ENCODE measurements around the gene ZNF280B. TPM values are rescaled to one million over a fixed set of nuclear protein-coding genes. Genes with fewer than 3 reads are reported as not detected.
"Not testable (repeated sequence)": the region's sequence is repeated elsewhere in the genome, so short reads cannot be mapped to it uniquely, and the experiment has no call there.

ZNF280B gene
- total and polyA plus RNA-seq, 2 experiments from 2014 or later, result 1.5 to 2.6 TPM

DNA sequence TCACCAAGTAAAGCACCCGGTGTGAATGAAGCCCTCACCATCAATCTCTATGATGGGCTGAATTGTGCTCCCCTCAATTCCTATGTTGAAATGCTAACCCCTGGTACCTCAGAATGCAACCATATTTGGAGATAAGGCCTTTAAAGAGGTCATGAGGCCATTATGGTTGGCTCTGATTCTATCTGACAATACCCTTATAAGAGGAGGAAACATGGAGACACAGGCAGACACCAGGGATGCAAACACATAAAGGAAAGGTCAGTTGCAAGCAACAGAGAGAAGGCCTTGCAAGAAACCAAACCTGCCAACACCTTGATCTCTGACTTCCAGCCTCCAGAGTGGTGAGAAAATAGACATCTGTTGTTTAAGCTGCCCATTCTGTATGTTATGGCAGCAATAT lies 24.9 kb upstream of the ZNF280B start:
- Histone ChIP-seq H3K79me2 (no peaks in the 10 kb centered on the region), H3K4me1 (ENCODE audit: insufficient read depth) (no peaks in the 10 kb centered on the region), H2AFZ (no peak overlapping the region), H3K36me3 (replicated peaks; ENCODE audit: insufficient read depth, low read depth) (no peaks in the 10 kb centered on the region), H3K4me2 (no peak overlapping the region), H3K4me3 (no peak overlapping the region), H3K27ac (no peak overlapping the region), H3K9me3 (ENCODE audit: low read depth) (no peaks in the 10 kb centered on the region), H4K20me1 (ENCODE audit: insufficient read depth, poor library complexity, severe bottlenecking) (no peaks in the 10 kb centered on the region), H3K9me2 (replicated peaks; ENCODE audit: insufficient read depth) (no peaks in the 10 kb centered on the region), H3K27me3 (no peaks in the 10 kb centered on the region)
- DNase-seq (ENCODE audit: low spot score), result no peak
- WGBS (ENCODE audit: low lambda C conversion rate, missing lambda C conversion rate), result 82% methylated on average over 1 of the region's 1 CpG
- no peak for TF ChIP-seq EZH2 (IDR thresholded peaks at IDR 0.05; ENCODE audit: borderline replicate concordance)
- TF ChIP-seq EZH2phosphoT487 (IDR thresholded peaks at IDR 0.05; ENCODE audit: low read depth, severe bottlenecking, unreplicated experiment), result no peak
- TF ChIP-seq, protein P1, sequence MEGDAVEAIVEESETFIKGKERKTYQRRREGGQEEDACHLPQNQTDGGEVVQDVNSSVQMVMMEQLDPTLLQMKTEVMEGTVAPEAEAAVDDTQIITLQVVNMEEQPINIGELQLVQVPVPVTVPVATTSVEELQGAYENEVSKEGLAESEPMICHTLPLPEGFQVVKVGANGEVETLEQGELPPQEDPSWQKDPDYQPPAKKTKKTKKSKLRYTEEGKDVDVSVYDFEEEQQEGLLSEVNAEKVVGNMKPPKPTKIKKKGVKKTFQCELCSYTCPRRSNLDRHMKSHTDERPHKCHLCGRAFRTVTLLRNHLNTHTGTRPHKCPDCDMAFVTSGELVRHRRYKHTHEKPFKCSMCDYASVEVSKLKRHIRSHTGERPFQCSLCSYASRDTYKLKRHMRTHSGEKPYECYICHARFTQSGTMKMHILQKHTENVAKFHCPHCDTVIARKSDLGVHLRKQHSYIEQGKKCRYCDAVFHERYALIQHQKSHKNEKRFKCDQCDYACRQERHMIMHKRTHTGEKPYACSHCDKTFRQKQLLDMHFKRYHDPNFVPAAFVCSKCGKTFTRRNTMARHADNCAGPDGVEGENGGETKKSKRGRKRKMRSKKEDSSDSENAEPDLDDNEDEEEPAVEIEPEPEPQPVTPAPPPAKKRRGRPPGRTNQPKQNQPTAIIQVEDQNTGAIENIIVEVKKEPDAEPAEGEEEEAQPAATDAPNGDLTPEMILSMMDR (IDR thresholded peaks at IDR 0.05; ENCODE audit: poor library complexity), result no peak

DNA sequence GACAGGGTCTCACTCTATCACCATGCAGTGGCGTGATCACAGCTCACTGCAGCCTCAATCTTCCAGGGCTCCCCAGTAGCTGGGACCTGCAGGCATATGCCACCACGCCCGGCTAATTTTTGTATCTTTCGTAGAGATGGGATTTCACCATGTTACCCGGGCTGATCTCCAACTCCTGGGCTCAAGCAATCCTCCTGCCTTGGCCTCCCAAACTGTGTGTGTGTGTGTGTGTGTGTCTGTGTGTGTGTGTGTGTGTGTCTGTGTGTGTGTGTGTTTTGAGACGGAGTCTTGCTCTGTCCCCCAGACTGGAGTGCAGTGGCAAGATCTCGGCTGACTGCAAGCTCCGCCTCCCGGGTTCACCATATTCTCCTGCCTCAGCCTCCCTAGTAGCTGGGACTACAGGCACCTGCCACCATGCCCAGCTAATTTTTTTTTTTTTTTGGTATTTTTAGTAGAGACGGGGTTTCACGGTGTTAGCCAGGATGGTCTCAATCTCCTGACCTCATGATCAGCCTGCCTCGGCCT lies 24.1 kb upstream of the ZNF280B start:
- not testable (repeated sequence) for H3K4me3 ChIP-seq; H2AFZ ChIP-seq; H3K4me2 ChIP-seq; H3K27ac ChIP-seq; DNase-seq (ENCODE audit: low spot score); H3K9me2 ChIP-seq (replicated peaks; ENCODE audit: insufficient read depth); H3K9me3 ChIP-seq (ENCODE audit: low read depth); H3K4me1 ChIP-seq (ENCODE audit: insufficient read depth); H3K27me3 ChIP-seq; H3K79me2 ChIP-seq; H3K36me3 ChIP-seq (replicated peaks; ENCODE audit: insufficient read depth, low read depth); H4K20me1 ChIP-seq (ENCODE audit: insufficient read depth, poor library complexity, severe bottlenecking)
- 91% methylated on average over 8 of the region's 12 CpGs for WGBS (ENCODE audit: low lambda C conversion rate, missing lambda C conversion rate)

DNA sequence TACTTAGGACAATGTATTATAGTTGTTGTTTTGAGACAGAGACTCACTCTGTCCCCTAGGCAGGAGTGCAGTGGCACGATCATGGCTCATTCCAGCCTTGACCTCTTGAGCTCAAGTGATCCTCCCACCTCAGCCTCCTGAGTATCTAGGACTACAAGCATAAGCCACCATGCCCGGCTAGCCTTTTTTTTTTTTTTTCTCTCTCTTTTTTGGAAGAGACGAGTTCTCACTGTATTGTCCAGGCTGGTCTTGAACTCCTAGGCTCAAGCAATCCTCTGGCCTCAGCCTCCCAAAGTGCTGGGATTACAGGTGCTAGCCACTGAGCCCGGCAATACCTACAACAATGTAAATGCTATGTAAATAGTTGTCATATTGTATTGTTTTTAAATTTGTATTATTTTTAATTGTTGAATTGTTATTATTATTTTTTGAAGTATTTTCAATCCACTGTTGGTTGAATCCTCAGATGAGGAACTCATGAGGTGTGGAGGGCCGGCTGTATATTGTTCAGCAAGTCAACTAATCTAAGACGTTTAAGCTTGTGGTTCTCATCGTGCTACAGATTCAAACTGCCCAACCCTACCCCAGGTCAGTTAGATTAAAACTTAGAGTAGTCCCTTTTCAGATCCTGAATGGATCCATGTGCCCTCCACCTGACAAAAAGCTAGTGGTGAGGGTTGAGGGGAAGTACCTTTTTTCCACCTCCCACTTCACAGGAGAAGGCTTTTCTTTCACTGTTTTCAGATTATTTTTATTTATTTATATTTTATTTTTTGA lies 23.4 kb upstream of the ZNF280B start:
- Histone ChIP-seq H2AFZ (no peak overlapping the region), H3K4me3 (no peak overlapping the region), H4K20me1 (ENCODE audit: insufficient read depth, poor library complexity, severe bottlenecking) (no peaks in the 10 kb centered on the region), H3K27ac (no peak overlapping the region), H3K4me1 (ENCODE audit: insufficient read depth) (no peaks in the 10 kb centered on the region), H3K9me3 (ENCODE audit: low read depth) (no peaks in the 10 kb centered on the region), H3K79me2 (no peaks in the 10 kb centered on the region), H3K4me2 (no peak overlapping the region), H3K9me2 (replicated peaks; ENCODE audit: insufficient read depth) (no peaks in the 10 kb centered on the region), H3K36me3 (replicated peaks; ENCODE audit: insufficient read depth, low read depth) (no peaks in the 10 kb centered on the region), H3K27me3 (no peaks in the 10 kb centered on the region)
- no peak for TF ChIP-seq EZH2phosphoT487 (IDR thresholded peaks at IDR 0.05; ENCODE audit: low read depth, severe bottlenecking, unreplicated experiment)
- no peak for TF ChIP-seq EZH2 (IDR thresholded peaks at IDR 0.05; ENCODE audit: borderline replicate concordance)
- TF ChIP-seq, protein P1 (IDR thresholded peaks at IDR 0.05; ENCODE audit: poor library complexity), result no peak
- WGBS (ENCODE audit: low lambda C conversion rate, missing lambda C conversion rate), result 82% methylated on average over 7 of the region's 7 CpGs
- DNase-seq (ENCODE audit: low spot score), result no peak

DNA sequence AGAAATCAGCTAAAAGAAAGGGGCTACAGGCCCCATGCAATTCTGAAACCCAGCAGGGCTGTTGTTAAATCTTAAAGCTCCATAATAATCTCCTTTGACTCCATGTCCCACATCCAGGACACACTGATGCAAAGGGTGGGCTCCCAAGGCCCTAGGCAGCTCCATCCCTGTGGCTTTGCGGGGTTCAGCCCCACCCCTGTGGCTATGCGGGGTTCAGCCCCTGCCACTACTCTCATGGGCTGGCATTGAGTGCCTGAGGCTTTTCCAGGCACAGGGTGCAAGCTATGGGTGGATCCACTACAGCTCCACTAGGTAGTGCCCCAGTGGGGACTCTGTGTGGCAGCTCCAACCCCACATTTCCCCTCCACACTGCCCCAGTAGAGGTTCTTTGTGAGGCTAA lies 20.2 kb upstream of the ZNF280B start:
- Histone ChIP-seq H4K20me1 (ENCODE audit: insufficient read depth, poor library complexity, severe bottlenecking) (no peaks in the 10 kb centered on the region), H3K4me3 (no peak overlapping the region), H3K4me2 (no peak overlapping the region), H3K27me3 (no peaks in the 10 kb centered on the region), H2AFZ (no peak overlapping the region), H3K27ac (no peak overlapping the region), H3K79me2 (no peaks in the 10 kb centered on the region), H3K4me1 (ENCODE audit: insufficient read depth) (no peaks in the 10 kb centered on the region), H3K36me3 (replicated peaks; ENCODE audit: insufficient read depth, low read depth) (no peaks in the 10 kb centered on the region), H3K9me3 (ENCODE audit: low read depth) (no peaks in the 10 kb centered on the region), H3K9me2 (replicated peaks; ENCODE audit: insufficient read depth) (no peaks in the 10 kb centered on the region)
- WGBS (ENCODE audit: low lambda C conversion rate, missing lambda C conversion rate), result 64% methylated on average over 2 of the region's 2 CpGs
- no peak for TF ChIP-seq EZH2phosphoT487 (IDR thresholded peaks at IDR 0.05; ENCODE audit: low read depth, severe bottlenecking, unreplicated experiment)
- no peak for TF ChIP-seq EZH2 (IDR thresholded peaks at IDR 0.05; ENCODE audit: borderline replicate concordance)
- TF ChIP-seq, protein P1 (IDR thresholded peaks at IDR 0.05; ENCODE audit: poor library complexity), result no peak
- no peak for DNase-seq (ENCODE audit: low spot score)

Measured in hepatocyte (in vitro differentiated cells).